OCI-LY3 (cell line): ENCODE measurements around the gene SNX25.

Experiments
- EZH2phosphoT487 ChIP-seq: fragments of 200-600 bp; shearing (Covaris generic); IDR thresholded peaks from 2 replicates; pipeline ENCODE4 v1.6.1; 2018; ENCODE audit warnings: antibody characterized with exemption, mixed run types, low read depth
- TF ChIP-seq, protein P1 (sequence below): fragments of 200-600, 300-600 bp; sonication (generic); IDR thresholded peaks from 2 replicates; pipeline ENCODE4 v1.5.1; 2014; ENCODE audit warnings: antibody characterized with exemption, low read length, low read depth

DNA sequence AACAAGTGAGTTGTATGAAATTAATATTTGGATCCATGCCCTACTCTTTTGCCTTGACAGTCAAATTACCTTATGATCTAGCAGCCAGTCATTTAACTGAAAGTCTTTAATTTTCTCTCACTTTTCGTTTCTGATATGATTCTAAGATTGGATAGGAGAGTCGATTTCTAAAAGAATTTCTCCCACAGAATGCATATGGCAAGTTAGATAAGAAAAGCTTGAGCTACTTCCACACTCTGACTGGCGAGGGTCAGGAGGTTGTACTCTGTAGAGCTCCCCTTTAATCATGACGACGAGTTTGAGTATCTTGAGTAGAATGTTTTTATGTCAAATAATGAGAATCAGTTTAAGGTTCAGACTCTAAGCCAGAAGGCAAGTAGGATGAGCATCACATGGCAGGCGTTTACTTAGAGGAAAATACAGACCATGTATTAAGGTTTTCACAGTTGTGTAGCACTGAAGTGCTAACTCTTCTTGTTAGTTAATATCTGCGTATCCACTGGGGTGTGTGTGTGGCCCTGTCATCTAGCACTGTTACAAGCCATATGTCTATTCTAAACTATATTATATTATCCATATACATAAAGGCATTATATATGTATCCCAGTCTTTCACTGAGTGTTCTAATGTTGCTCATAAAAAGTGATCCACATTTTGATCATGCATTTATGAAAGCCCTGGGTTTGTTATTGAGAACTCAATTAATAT lies 148.5 kb downstream of the SNX25 start:
- TF ChIP-seq, protein P1, sequence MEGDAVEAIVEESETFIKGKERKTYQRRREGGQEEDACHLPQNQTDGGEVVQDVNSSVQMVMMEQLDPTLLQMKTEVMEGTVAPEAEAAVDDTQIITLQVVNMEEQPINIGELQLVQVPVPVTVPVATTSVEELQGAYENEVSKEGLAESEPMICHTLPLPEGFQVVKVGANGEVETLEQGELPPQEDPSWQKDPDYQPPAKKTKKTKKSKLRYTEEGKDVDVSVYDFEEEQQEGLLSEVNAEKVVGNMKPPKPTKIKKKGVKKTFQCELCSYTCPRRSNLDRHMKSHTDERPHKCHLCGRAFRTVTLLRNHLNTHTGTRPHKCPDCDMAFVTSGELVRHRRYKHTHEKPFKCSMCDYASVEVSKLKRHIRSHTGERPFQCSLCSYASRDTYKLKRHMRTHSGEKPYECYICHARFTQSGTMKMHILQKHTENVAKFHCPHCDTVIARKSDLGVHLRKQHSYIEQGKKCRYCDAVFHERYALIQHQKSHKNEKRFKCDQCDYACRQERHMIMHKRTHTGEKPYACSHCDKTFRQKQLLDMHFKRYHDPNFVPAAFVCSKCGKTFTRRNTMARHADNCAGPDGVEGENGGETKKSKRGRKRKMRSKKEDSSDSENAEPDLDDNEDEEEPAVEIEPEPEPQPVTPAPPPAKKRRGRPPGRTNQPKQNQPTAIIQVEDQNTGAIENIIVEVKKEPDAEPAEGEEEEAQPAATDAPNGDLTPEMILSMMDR: no peak
- TF ChIP-seq EZH2phosphoT487: no peak
